HepG2 (cell line): ENCODE results near the gene SYS1. TPM values are rescaled to one million over a fixed set of nuclear protein-coding genes. Genes with fewer than 3 reads are reported as not detected.

Experiments
- ATAC-seq: fragments of 200-7000 bp; cut with Tn5 transposase; 3 replicates; pipeline ENCODE4 v1.9.1; 2020; ENCODE audit warnings: mild to moderate bottlenecking, moderate library complexity
- BruUV-seq: library from RNA; stranded (reverse); fragments of 400-500 nt; replicated peaks from 2 replicates; lab custom pipeline; 2021; lab: Mats Ljungman, UMichigan
- CTCF ChIA-PET: fragments of 300-600 bp; formaldehyde crosslinking; extraction: SDS; loops from one replicate; lab custom pipeline; 2021; ENCODE audit warnings: low total read pairs, inconsistent platforms, low intra/inter-chr PET ratio; lab: Yijun Ruan, JAX
- POLR2A ChIA-PET: fragments of 350-600 bp; sonication (Branson Sonifier 250); formaldehyde crosslinking; loops from one replicate; lab custom pipeline; 2020; ENCODE audit warnings: antibody characterized with exemption, inconsistent platforms; lab: Yijun Ruan, JAX
- DNase-seq: peaks from one replicate; pipeline ENCODE4 v3.0.0-alpha.2; 2015; ENCODE audit warnings: low spot score
- FAIRE-seq: peaks from 3 replicates; lab custom pipeline; 2011; peaks lifted over from hg19 to GRCh38; lab: Jason Lieb, UNC
- H2AFZ ChIP-seq: one replicate; pipeline ENCODE4 v1.6.1; 2011; ENCODE audit warnings: low read length, inconsistent platforms
- H3K27ac ChIP-seq: fragments of 300-600 bp; 3 replicates; pipeline ENCODE4 v1.8.0; 2011; ENCODE audit warnings: mixed run types, mild to moderate bottlenecking, mixed read lengths, low read length, inconsistent platforms; ENCODE audit not compliant: insufficient read depth; ENCODE audit errors: extremely low read length
- H3K27me3 ChIP-seq, 2 experiments: fragments of 200-600 bp in 1 of 2; 2 replicates in 1 of 2; 3 replicates in 1 of 2; pipeline versions ENCODE4 v1.6.0 to v1.8.0; 2011; ENCODE audit warnings: low read length in 2 of 2, mild to moderate bottlenecking in 2 of 2, moderate library complexity in 2 of 2, inconsistent platforms in 1 of 2; ENCODE audit not compliant: insufficient read depth in 2 of 2, control insufficient read depth in 1 of 2
- H3K36me3 ChIP-seq, 2 experiments: fragments of 200-600 bp in 1 of 2; replicated peaks in 1 of 2; 2 replicates in 1 of 2; 3 replicates in 1 of 2; pipeline versions ENCODE4 v1.5.1 to v1.8.0; 2011; ENCODE audit warnings: low read length in 2 of 2, inconsistent platforms in 1 of 2; ENCODE audit not compliant: insufficient read depth in 2 of 2, control insufficient read depth in 1 of 2
- H3K4me1 ChIP-seq: 2 replicates; pipeline ENCODE4 v1.5.1; 2012; ENCODE audit warnings: low read length, inconsistent platforms; ENCODE audit not compliant: insufficient read depth
- H3K4me2 ChIP-seq: 2 replicates; pipeline ENCODE4 v1.6.0; 2011; ENCODE audit warnings: low read depth, low read length, inconsistent platforms
- H3K4me3 ChIP-seq, 3 experiments: fragments of 200-600 bp in 1 of 3; sonication (generic), shearing (Covaris generic) in 1 of 3; replicated peaks in 1 of 3; 2 replicates each; pipeline ENCODE4 v1.5.1; 2011 to 2016; ENCODE audit warnings: low read length in 3 of 3, inconsistent platforms in 2 of 3, low read depth in 2 of 3, mild to moderate bottlenecking in 2 of 3, control low read depth in 1 of 3, mixed read lengths in 1 of 3; ENCODE audit not compliant: insufficient read depth in 1 of 3
- H3K79me2 ChIP-seq: one replicate; pipeline ENCODE4 v1.6.1; 2011; ENCODE audit warnings: low read length, inconsistent platforms; ENCODE audit not compliant: insufficient read depth
- H3K9ac ChIP-seq: 2 replicates; pipeline ENCODE4 v1.6.0; 2011; ENCODE audit warnings: mild to moderate bottlenecking, low read depth, low read length, inconsistent platforms; ENCODE audit not compliant: insufficient read depth
- H3K9me3 ChIP-seq: 2 replicates; pipeline ENCODE4 v1.5.1; 2012; ENCODE audit warnings: mild to moderate bottlenecking, low read length
- H4K20me1 ChIP-seq: 2 replicates; pipeline ENCODE4 v1.6.0; 2011; ENCODE audit warnings: inconsistent platforms, mild to moderate bottlenecking, low read length, moderate library complexity; ENCODE audit not compliant: insufficient read depth
- ATF2 ChIP-seq: sonication (generic); formaldehyde crosslinking; IDR thresholded peaks from 2 replicates; pipeline ENCODE4 v1.4.0; 2020; ENCODE audit warnings: missing genetic modification reagents
- NFE2 ChIP-seq: sonication (generic); formaldehyde crosslinking; IDR thresholded peaks from 2 replicates; pipeline ENCODE4 v1.4.0; 2020; ENCODE audit warnings: missing genetic modification reagents
- NR0B2 ChIP-seq: sonication (generic); formaldehyde crosslinking; IDR thresholded peaks from 2 replicates; pipeline ENCODE4 v1.4.0; 2020; ENCODE audit warnings: mild to moderate bottlenecking, missing genetic modification reagents
- PTBP1 ChIP-seq: fragments of 200-400 bp; formaldehyde crosslinking; IDR thresholded peaks from 2 replicates; pipeline ENCODE4 v1.6.1; 2018; ENCODE audit warnings: low read length, low read depth; ENCODE audit not compliant: poor library complexity, severe bottlenecking
- SNAPC4 ChIP-seq: sonication (generic); formaldehyde crosslinking; IDR thresholded peaks from 2 replicates; pipeline ENCODE4 v1.4.0; 2020; ENCODE audit warnings: mild to moderate bottlenecking, missing genetic modification reagents
- SOX5 ChIP-seq: IDR thresholded peaks from 2 replicates; pipeline ENCODE4 v1.6.1; 2016; ENCODE audit warnings: borderline replicate concordance
- TFDP2 ChIP-seq: sonication (generic); formaldehyde crosslinking; IDR thresholded peaks from 2 replicates; pipeline ENCODE4 v1.4.0; 2020; ENCODE audit warnings: missing genetic modification reagents
- USF2 ChIP-seq, 2 experiments: sonication (generic) in 1 of 2; formaldehyde crosslinking in 1 of 2; IDR thresholded peaks; 2 replicates each; pipeline versions ENCODE4 v1.5.1 to v1.6.1; 2011 to 2020; ENCODE audit warnings: borderline replicate concordance in 1 of 2, low read depth in 1 of 2, low read length in 1 of 2, mild to moderate bottlenecking in 1 of 2, missing genetic modification reagents in 1 of 2, moderate library complexity in 1 of 2
- WGBS: methylation state at CpG from one replicate; pipeline ENCODE4 v1.1.6; 2017; ENCODE audit warnings: low lambda C conversion rate; 5-methylcytosine and 5-hydroxymethylcytosine counted together
- in situ Hi-C: cut with HindIII; loops from 2 replicates; pipeline ENCODE4 v1.10.0; 2017; ENCODE audit warnings: low pct_unique_long_range_greater_than_20kb; ENCODE audit not compliant: extremely low pct_ligation_motif_present
- intact Hi-C: fragments of 100-400 bp; cut with micrococcal nuclease; formaldehyde crosslinking; loops from one replicate; pipeline ENCODE4 v1.10.0; 2022; ENCODE audit not compliant: unreplicated experiment
- polyA plus RNA-seq, 8 experiments: library from polyadenylated mRNA; depleted of rRNA in 3 of 8; stranded (reverse) in 7 of 8; unstranded in 1 of 8; fragments of >200 nt; fragmentation: Illumina TruSeq in 4 of 8; extraction: Trizol in 4 of 8; gene quantifications; 2 replicates each; pipeline versions ENCODE4 v1.2.1 to v1.2.3, GENCODE V29; 2011 to 2016; ENCODE audit warnings: low read depth in 4 of 8, missing spikeins in 1 of 8, mixed read lengths in 1 of 8; ENCODE audit not compliant: insufficient read depth in 1 of 8
- total RNA-seq, 5 experiments: library from RNA; depleted of rRNA; stranded (reverse); fragments of >200 nt; fragmentation: Illumina TruSeq; extraction: Trizol; gene quantifications; 2 replicates each; pipeline ENCODE4 v1.2.3, GENCODE V29; 2016; ENCODE audit warnings: low read depth in 1 of 5

SYS1 gene
- total and polyA plus RNA-seq, 2 of the 13 experiments (the other 11 are each of a cell fraction or from before 2014, with no cell fraction given): 38.3 to 65.6 TPM

- TF ChIP-seq PTBP1 (no peak), SOX5 (CRISPR knock-in tag) (0 out of 2 replicates have a peak, but pooled peaks have one; percentile 2)
Observed at GRCh38 chr20:45363611-45364492, 896 bp downstream of the SYS1 start (continued).

GRCh38 chr20:45365444-45365970 is 2.6 kb downstream of the SYS1 start:
- H3K27me3 ChIP-seq: no peaks in the 10 kb centered on the region; a peak in 1 of 5 replicates
- peaks cover 5% of the 10 kb centered on the region; the same call in 1 of the 2 replicates for H4K20me1 ChIP-seq
- POLR2A ChIA-PET: interaction anchor here (29.5 kb wide), 1 partner anchor 22 kb away, joined by 1422 read pairs; the partner anchor contains the start of gene SDC4
- in situ Hi-C loops (no loop called here), intact Hi-C loops (no loop called here)
- H3K9me3 ChIP-seq: no peaks in the 10 kb centered on the region
- no peak overlapping the region for H3K4me2 ChIP-seq
- no peak overlapping the region for H3K27ac ChIP-seq
- ATAC-seq (no peak), DNase-seq (no peak), FAIRE-seq (no peak)
- peaks cover 13% of the 10 kb centered on the region for H3K79me2 ChIP-seq
- CTCF ChIA-PET: no interaction called here
- peaks cover 20 to 32% of the 10 kb centered on the region in 2 experiments for H3K36me3 ChIP-seq
- peaks cover 43% of the 10 kb centered on the region for H3K4me1 ChIP-seq
- no peak overlapping the region for H3K4me3 ChIP-seq
- H3K9ac ChIP-seq: no peak overlapping the region
- BruUV-seq: no TSS peak
- no peak overlapping the region for H2AFZ ChIP-seq
- 98% methylated on average over 5 of the region's 5 CpGs for WGBS
- TF ChIP-seq TFDP2 (no peak), ATF2 (CRISPR knock-in tag) (no peak), SNAPC4 (CRISPR knock-in tag) (no peak), NFE2 (CRISPR knock-in tag) (no peak), USF2 (IDR thresholded peaks at IDR 0.05; ENCODE audit: low read depth, low read length) (no peak), USF2 (CRISPR knock-in tag; IDR thresholded peaks at IDR 0.05; ENCODE audit: borderline replicate concordance) (no peak), NR0B2 (CRISPR knock-in tag) (0 out of 2 replicates have a peak, but pooled peaks have one; percentile 34)
